NK-92 treated with Interleukin-12 subunit alpha and Interleukin-12 subunit beta, amount 100 ng/mL, for 24 hours (cell line): Measurements from ENCODE around the gene TP53I13.

ENCODE experiments used
- DNase-seq: peaks from one replicate; lab custom pipeline; 2025; lab: John Stamatoyannopoulos, UW

The TP53I13 gene

DNA sequence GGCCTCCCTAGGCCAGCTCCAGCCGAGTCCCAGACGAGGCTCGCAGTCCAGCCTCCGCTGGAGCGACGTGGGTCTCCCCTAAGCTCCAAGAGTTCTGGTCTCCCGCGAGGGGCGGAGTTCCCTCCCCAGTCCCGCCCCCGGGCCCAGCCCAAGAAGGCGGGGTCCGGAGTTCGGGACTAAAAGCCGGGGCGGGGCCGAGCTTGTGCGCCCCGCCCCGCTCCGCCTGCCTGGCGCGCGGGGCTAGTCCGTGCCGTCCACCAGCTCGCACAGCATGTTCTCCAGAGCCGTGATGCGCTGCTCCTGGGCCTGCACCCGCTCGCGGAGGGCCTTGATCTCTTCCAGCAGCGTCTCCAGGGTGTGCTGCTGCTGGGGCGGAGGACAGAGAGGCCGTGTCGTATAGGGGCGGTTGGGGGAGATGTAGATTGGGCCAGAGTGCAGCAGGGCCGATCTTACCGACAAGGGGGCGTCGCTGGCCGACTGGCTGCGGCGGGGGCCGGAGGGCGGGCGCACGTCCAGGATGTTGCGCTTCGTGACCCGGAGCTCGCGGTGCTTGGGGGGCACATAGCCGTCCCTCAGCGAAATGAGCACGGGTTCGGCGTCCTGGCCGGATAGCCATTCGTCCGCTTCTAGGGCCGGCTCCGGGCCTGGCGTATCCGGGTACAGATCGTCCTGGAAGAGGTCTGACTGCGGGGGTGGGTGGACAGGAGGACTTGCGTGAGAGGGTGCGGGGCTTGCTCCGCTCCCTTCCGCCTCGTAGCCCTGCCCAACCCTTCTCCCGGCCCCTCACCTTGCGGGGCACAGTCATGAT, 47.2 kb downstream of the TP53I13 start:
- DNase-seq = no peak

DNA sequence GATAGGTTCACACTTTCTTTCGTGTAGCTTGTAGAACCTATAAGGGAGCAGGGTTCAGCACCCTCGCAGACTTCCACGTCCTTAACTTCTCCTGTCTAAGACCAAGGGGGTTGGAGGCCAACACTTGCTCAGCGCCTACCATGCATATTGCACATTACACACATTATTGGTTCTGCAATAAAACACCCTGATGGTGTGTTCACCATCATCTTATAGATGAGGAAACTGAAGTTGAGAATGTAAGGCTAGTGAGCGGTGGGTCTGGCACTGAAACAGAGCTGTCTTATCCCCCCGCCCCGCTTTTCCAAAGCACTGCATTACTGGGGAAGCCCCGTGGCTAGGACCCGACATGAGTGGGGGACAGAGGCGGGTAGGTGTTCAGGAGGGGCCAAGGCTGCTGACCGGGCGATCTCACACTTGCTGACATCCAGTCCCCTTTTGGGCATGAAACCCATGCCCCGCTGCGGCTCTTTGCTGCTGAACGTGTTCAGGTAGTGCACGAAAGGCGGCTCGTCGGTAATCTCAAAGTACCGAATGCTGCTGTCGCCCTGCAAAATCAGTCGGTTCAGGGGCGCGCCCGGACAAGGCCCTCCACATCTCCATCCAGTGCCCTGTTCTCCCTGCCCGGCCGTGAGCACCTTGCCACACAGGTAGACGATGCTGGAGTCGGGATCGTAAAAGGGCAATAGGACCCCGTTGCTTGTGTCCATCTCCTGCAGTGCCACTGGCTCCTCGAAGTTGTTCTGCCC, 48.0 kb downstream of the TP53I13 start:
- DNase-seq = no peak

- DNase-seq = no peak
Observed at GRCh38 chr17:29617125-29617480, 48.6 kb downstream of the TP53I13 start.

DNA sequence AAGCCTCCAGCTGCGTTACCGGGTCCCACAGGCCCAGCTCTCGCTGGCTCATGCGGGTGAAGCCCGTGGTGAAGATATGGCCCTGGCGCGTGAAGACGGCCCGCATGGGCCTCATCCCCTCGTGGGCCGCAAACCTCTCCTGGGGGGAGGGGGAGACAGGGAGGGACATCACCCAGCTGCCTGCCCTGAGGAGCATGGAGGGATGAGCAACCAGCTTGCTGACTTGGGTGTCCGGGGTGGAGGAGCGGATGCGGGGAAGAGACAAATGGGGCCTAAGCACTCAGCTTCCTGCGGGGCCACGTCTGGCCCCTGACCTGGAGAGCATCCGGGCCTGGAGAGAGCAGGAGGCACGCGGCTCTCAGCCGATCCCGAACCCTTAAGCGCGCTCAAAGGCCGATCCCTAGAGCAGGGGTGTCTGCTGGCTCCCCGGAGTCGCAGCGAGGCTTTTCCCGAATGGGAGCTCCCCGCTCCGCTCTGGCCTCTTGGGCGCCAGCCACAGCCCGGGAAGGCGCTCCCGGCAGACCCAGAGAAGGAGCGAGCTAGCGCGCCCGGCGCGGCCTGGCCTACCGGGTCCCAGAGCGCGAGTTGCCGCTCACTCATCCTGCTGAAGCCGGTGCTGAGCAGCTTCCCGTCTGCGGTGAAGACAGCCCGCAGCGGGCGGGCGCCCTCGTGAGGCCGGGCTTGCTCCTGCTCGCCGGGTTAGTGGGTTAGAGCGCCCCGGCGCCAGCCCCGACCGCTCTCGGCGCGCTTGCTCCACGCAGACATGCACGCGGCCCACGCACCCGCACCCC, 49.2 kb downstream of the TP53I13 start:
- DNase-seq = no peak

- DNase-seq = no peak
Observed at GRCh38 chr17:29618272-29619065, 50.0 kb downstream of the TP53I13 start.

- DNase-seq = no peak
Observed at GRCh38 chr17:29619251-29619650, 50.8 kb downstream of the TP53I13 start.

DNA sequence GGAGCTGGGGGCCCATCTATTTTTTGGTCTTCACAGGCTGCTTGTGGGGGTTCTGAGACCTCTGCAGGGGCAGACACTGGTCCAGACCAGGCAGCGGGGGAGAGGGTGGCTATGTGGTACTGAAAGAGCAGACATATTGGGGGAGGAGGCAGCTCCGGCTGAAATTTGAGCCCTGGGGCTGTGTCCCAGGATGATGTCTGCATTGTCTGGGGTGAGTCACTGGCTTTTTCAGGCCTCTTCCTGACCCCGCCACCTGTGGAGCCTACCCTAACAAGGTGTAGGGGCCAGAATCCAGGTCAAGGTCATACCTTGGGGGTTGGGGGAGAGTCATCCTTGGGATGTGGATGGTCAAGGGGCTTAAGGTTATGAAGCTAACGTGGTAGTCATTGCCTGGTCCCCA, 51.8 kb downstream of the TP53I13 start:
- no peak for DNase-seq

DNA sequence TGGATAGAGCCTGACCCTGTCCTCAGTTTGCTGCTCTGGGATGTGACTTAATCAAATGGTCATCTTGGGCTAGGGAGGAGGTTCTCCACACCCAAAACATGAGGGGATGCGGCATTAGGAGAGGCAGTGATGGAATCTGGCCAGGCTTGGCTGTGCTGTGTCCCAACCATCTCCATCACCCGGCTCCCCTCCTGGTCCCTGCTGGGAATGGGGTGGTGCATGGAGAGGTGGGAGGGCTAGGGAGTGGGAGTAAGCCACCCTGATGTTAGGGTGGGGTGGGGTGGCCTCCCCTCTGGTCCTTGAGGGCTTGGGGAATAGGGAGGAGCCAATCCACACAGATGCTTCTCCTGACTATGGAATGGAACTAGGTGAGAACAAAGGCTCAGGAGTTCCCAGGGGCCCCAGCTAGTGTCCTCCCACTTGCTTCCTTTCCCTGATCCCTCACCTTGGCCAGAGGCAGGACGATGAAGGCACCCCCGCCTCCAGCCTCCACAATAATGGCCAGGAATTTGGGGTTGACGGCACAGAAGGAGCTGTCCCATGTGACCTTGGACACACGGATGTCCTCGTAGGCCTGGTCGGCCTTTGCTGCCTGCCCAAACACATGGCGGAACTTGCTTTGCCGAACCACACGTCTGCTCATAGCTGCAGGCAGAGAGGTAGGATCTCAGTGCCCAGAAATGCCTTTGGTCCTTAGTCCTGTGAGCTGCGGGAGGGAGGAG, 52.4 kb downstream of the TP53I13 start:
- no peak for DNase-seq

DNA sequence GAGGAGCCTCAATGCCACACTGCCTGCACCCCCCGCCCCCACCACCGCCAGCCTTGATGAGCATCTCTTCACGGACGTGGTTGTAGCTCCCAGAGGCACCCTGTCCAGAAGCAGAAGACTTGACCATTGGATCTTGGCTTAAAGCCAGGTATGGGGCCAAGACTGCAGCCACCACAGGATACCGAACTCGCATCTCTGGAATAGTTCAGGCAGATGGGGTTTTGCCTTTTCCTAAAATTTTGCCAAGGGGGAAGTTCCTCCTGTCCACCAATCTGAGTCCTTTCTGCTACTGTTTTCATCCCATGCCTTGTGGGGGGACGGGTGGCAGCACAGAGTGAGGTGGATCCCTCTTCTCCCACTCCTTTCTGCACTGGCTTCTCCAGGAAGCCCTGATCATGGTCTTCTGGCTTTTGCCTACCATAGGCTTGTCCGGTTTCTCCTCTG, 53.3 kb downstream of the TP53I13 start:
- no peak for DNase-seq
